DND-41 (cell line): ENCODE data around the gene PRC1.

Source experiments
- EZH2 ChIP-seq: IDR thresholded peaks from 3 replicates; pipeline ENCODE4 v1.6.1; 2012; ENCODE audit warnings: borderline replicate concordance, low read depth, mild to moderate bottlenecking, moderate library complexity, low read length, inconsistent platforms; ENCODE audit not compliant: severe bottlenecking
- TF ChIP-seq, protein P1 (sequence below): IDR thresholded peaks from 2 replicates; pipeline ENCODE4 v1.5.1; 2012; ENCODE audit warnings: borderline replicate concordance, low read length, moderate library complexity, mild to moderate bottlenecking; ENCODE audit not compliant: poor library complexity, severe bottlenecking; ENCODE audit errors: extremely low read depth

DNA sequence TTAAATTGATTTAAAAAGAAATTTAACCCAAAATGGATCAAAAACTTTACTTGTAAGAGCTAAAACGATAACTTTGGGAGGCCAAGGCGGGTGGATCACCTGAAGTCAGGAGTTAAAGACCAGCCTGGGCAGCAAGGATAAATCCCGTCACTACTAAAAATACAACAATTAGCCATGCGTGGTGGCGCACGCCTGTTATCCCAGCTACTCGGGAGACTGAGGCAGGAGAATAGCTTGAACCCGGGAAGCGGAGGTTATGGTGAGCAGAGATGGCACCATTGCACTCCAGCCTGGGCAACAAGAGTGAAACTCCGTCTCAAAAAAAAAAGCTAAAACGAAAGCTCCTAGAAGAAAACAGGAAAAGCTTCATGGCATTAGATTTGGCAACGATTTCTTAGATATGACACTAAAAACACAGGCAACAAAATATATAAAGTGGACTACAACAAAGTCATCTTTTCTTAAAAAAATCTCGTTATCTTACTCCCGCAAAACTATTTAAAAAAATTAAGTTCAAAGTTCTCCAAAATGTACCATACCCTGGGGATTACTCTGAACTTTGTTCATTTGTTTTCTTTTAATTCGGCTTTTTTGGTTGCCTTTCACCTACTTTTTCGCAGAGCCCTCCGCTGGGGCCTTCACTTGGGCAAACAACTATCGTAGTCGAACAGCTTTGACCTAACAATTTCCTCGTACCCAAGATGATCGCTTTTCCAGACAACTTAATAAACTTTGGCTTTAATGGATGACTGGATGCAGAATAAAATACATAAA is 64.9 kb downstream of the PRC1 start:
- TF ChIP-seq, protein P1, sequence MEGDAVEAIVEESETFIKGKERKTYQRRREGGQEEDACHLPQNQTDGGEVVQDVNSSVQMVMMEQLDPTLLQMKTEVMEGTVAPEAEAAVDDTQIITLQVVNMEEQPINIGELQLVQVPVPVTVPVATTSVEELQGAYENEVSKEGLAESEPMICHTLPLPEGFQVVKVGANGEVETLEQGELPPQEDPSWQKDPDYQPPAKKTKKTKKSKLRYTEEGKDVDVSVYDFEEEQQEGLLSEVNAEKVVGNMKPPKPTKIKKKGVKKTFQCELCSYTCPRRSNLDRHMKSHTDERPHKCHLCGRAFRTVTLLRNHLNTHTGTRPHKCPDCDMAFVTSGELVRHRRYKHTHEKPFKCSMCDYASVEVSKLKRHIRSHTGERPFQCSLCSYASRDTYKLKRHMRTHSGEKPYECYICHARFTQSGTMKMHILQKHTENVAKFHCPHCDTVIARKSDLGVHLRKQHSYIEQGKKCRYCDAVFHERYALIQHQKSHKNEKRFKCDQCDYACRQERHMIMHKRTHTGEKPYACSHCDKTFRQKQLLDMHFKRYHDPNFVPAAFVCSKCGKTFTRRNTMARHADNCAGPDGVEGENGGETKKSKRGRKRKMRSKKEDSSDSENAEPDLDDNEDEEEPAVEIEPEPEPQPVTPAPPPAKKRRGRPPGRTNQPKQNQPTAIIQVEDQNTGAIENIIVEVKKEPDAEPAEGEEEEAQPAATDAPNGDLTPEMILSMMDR: no peak
- no peak for TF ChIP-seq EZH2
